Activated CD8-positive, alpha-beta memory T cell treated with anti-CD3 and anti-CD28 coated beads for 1 hour (primary cell): ENCODE data around the gene SLC49A4.

ENCODE experiments used
- DNase-seq, 2 donors: peaks; one replicate each; pipeline ENCODE4 v3.0.0-alpha.2; 2020; ENCODE audit warnings: low read depth in 1 of 2; ENCODE audit errors: extremely low read depth in 1 of 2

SLC49A4 gene

DNA sequence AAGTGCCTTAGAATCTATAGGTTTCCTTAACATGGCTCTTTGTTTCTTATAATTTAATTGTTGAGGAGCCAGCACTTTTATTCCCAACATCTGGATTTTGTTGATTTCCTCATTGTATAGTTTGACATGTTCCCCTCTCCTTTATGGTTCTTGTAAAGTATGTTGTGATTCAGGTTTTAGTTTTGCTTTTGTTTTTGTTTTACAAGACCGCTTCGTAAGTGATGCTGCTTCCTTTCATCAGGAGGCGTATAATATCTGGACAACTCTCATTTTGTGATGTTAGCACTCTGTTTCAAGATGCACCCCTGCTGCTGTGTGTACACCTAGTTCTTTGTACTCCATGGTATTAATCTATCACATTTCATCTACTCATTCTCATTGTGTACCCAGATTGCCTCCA is 48.7 kb downstream of the SLC49A4 start:
- DNase-seq = no peak

DNA sequence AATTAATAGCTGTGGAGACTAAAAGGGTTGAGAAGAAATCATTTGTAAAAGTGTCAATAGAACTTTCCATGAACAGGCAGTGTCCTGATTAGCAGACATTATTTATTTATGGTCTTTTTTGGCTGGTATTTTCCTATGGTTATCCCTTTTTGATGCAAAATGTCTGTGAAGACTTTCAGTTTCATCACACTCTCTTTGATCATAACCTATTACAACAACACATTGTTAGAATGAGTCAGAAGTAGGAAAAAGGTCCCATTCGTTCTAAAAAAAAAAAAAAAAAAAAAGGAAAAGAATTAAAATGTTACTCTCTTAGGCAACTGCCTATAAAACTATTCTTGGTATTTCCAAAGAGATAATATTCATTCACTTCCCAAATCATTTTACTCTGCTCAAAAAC is 62.1 kb downstream of the SLC49A4 start:
- no peak for DNase-seq

DNA sequence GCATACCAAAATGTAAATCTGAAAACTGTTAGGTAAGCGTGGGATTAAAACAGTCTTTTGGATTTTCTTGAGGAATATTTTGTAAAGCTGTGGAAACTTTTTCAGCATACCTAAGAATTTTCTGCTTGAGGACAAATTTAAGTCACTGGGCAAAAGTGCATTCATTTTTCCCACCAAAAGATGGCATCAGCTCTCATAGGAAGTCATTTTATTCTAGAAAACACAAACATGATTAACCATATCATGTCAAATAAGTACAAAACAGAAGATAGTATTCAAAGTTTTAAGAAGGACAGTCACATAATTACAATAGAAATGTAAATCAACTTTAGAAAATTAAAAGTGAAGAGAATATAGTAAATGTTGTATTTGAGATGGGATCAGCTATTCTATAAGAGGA is 63.5 kb downstream of the SLC49A4 start:
- no peak for DNase-seq

DNA sequence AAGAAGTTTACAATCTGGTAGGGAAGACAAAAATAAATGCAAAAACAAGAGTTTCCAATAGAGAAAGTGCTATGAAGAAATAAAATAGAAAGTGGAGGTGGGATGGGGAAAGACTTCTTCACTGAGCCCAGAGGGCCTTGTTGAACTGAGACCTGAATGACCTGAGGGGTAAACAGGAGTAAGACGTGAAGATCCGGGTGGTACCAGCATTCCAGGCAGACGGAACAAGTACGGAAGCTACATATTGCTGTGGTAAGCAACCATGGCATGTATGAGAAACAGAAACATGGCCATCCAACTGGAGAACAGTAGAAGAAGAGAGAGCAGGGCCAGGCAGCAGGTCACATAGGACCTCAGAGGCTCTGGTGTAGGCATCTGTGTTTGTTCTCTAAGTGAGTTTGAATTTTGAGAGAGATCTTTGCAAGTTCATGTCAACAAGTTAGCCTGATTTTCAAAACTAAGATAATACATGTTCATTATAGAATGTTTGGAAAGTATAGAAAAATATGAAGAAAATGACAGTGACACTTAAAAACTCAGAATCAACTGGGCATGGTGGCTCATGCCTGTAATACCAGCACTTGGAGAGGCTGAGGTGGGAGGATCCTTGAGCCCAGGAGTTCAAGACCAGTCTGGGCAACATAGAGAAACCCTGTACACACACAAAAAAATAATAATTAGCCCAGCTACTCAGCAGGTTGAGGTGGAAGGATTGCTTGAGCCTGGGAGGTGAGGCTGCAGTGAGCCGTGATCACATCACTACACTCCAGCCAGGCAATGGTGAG is 64.3 kb downstream of the SLC49A4 start:
- no peak for DNase-seq

DNA sequence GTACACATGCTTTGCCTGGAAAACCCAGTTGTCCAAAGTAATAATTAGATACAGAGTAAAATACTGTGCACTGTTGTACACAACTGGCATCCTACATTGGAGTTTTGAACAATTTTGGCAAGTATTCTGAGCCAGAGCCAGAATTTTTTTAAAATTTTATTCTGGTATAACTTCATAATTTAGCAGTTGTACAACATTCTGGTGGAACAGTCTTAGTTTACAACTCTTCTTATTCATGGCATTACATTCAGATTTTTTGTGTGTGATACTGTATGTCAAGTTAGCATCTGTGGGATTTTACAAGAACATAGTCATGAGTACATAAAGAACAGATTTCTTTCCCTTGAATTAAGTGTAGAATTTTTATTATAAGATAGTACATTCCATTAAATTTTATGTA is 67.5 kb downstream of the SLC49A4 start:
- DNase-seq = no peak

DNA sequence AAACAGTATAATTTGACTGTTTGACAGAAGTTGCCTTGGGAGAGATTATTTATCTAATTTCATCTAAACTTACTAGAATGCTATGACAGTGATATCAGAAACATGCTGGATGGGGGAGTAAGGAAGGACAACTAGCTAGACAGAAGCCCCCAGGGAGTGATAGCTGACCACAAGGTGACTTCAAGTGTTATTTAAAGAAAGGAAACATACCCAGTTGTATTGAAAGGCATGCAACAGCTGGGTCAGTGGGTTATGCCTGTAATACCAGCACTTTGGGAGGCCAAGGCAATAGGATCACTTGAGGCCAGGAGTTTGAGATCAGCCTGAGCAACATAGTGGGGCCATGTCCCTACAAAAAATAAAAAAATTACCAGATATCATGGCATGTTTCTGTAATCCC is 69.6 kb downstream of the SLC49A4 start:
- no peak for DNase-seq

DNA sequence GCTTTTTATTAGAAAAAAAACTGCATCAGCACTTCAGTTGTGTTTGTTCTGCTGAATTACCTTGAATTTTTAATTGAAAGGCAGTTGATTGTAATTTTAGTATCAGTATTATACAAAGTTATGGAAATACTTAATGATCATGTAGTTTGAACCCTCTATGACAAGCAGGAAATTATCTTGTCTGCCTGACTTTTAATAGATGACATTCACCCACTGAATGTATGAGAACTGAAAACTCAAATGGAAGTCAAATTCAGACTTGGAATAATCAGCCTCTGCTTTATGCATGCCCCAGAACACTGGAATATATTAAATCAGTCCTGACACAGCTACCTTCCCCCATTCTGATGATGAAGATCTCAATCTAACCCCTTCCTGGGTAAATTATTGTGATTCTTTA is 73.5 kb downstream of the SLC49A4 start:
- no peak for DNase-seq

DNA sequence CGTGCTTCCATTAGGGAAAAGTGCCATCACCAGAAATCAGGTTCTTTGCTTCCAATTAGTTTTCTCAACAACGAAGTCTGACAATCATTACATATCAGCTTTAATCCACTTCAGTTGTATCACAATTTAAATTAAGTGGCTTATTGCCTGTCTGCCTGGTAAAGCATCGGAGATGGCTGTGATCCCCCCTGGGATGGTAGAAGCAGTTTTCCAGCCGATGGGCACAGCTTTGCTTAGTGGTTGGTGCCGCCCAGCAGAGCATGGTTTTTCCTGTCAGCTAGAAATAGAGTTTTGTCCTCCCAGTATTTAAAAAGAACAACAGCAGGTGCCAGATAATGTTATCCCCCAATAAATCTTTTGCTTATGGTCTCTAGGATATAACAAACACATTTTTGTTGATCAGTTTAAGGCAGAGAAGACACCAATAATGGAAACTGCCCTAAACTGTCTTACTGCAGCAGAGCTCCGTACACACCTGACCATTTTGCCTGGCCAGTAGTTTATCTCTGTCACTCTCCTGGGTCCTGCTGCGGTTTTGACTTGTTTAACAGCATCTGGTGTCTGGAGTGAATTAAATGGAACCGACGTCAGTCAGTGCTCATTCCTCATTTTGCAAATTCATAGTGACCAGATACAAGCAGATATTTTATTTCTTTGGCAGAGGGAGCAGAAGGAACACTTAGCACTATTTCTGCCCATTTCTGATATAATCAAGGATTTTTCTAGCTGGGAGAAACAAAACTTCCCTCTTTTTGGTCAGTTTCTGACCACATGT is 79.1 kb downstream of the SLC49A4 start:
- no peak for DNase-seq

DNA sequence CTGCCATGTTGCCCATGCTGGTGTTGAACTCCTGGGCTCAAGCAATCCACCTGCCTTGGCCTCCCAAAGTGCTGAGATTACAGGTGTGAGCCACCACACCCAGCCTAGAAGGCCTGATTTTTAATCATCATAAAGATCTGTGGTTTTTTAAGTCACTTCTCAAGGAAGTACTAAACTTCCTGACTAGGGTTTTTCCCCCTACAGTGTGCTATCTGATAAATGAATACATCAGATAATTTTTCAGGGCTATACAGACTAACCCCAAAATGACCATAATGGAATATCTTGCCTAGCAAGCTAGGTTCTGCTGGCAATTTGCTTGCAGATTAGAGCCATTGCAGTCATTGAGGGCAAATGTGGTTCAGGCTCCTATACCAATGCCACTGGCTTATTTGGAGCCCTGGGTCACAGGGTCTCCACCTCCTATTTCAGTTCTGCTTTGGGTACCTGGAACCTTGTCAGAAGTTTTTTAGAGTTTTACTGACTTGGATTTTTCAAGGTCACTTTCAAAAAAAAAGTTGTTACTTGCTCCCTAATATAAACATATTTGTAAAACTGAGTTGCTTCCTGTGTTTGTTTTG is 80.8 kb downstream of the SLC49A4 start:
- no peak for DNase-seq

DNA sequence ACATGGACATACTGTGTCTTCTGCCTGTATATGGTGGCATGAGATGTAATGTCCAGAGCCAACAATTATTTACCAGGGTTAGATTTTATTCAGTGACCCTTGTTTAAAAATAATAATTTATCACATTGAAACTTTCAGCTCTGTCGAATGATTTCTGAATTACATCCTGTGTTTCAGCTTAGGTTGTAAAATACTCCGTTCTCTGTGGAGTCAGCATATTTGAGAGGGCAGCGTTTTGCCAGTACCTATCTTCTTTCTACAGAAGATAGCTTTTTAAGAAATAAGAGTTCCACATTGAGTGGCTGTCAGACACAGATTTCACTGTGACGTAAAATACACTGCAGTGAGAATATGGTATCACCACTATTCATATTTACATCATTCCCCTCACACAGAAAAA is 85.3 kb downstream of the SLC49A4 start:
- no peak for DNase-seq

DNA sequence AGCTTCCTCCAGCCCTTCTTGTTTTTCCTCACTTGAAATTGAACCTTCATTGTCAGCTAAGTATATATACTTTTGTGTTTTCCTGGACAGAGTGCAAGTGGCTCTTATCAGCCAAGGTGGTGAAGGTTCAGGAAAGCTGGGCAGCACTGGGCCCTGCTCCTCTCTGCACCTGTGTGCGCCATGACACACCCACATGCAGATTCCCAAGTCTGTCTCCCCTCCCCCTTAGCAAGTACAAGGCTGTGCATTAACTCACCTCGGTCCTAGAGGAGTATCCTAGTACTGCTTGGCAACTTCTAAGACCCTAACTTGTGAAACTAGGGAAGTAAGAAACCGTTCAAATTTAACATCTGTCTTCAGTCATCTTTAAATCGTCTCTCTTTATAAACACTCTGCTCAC is 85.8 kb downstream of the SLC49A4 start:
- no peak for DNase-seq

DNA sequence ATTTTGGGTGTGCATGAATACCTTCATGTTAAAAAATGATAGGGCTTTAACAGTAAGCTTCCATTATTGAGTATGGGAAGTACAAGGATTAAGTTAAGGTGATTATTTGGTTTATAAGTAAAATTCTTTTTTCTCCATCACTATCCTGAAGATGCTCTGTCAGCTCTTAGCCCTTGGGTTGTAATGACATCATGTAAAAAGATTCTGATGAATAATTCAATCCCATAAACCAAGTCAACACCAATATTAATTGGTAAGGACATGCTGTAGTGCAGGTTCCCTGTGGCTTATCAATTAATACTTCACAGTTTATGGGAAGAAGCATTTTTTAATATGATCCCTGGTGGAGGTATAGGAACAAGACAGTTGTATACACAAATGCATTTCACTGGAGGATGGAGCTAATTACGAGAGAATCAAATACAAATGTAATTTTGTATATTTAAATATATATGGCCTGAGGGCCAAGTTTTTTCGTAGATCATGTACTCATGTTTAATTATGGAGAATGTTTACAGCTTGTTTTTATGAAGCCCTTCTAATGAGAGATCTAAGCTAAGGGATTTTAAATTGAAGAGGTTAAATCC is 87.6 kb downstream of the SLC49A4 start:
- DNase-seq = no peak

DNA sequence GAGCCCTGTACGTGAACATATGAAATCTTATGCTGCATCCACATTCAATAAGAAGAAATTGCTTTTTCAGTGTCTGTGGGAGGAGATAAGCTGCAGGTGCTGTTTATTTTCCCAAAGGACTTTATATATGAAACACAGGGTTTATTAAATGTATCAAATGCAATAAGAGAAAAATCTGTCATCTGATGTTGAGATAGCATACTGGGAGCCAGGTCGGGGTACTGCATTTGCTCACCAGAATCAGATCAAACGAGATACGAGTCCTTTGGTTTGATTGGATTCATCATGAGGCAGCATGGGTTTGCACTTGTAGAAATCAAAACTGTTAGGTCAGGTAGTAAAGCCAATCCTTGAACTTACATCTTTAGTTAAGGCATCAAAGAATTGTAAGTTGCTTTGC is 91.4 kb downstream of the SLC49A4 start:
- DNase-seq = no peak

DNA sequence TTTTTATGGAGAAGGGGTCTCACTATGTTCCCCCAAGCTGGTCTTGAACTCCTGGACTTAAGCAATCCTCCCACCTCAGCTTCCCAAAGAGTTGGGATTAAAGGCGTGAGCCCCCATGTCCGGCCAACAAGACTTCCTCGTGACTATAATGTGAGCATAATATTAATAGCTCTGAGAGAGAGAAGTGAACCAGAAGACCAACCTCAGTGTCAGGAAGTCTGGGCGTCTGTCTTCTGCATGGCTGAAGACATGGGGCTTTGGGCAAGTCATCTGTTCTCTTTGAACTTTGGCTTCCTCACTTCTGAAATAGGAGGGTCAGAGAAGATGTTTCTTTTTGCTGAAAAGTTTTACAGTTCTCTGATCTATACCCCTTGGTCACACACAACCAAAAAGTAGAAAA is 92.1 kb downstream of the SLC49A4 start:
- DNase-seq = no peak

DNA sequence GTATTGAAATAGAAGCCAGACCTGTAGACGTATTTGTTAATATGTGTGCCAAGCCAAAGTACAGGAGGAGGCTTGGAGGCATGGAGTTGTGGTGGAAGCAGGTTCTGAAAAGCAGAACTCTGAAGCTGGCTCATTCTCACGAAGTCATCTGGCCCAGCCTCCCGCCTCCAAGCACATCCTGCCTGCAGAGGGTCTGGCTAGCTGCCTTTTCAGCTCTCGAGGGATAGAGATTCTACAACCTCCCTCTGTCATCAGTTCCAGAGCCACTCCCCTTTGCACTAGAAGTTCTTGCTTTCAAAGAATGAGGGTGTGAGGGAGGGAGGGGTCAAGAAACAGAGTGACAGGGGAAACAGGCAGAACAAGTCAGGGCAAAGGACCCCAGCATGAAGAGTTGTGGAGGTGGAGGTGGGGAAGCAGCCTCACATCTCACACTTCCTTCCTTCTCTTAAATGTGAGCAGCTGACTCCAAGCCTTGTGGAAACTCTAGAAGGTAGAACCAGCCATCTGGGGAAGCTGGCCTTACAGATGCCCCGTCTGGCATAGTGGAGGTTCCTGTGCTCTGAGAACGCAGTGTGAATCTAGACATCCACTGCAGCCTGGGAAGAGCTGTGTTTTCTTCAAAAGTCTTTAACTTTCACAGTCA is 95.3 kb downstream of the SLC49A4 start:
- DNase-seq = no peak

DNA sequence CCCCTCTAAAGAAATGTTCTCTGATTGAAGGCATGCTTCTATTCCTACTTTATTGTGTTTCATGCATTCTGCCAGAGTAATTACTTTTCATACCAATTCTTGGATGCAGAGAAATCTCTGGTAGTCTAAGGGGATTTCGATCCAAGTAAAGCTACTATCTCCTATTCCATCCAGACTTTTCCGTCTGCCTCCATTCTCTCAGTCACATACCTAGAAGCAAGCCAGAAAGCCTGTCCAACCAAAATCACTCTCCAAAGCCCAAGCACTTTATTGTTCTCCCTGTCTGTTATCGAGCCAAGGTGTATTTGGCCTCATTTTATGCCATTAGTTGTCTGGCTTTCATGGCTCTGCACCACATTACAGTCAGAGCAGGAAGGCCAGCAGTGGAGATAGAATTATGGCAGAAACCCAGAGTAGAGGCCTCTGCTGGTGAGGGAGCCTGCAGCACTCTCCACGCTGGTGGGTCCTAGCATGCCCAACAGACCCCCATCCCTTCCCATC is 95.9 kb downstream of the SLC49A4 start:
- DNase-seq = no peak

DNA sequence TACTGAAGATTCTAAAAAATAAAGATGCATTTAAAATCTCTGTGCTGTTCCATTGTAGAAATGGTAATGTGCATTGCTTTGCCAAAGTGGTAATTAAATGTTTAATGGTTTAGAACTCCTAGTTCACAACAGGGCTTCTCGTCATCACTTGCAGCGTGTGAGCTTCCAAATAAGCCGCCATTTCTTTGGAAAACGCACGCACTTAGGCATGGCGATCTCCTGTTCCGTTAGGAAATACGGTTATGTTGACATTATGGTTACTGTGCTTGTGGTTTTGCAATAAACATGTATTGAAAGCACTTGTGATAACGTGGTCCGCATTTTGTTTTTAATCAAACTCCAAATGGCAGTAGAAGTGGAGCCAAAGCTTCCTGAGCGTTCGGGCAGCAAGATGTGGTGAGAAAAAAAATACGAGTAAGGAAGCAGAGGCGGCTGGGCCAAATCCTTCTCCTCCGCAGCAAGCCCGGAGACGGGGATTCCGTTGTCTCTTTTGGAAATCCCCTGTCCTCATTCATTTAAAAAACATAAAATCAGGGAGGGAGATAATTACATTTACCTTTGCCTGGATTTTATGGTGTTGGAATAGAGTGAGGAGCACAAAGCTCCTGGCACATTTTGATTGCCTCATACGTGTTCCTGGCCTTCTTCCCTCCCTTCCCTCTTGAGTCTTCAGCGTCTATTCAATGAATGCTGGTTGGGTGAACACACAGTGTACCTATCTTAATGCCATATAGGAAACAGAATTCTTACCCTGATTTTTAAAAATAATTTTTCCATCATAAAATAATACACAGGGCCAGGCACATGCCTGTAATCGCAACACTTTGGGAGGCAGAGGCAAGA is 97.5 kb downstream of the SLC49A4 start:
- no peak for DNase-seq

DNA sequence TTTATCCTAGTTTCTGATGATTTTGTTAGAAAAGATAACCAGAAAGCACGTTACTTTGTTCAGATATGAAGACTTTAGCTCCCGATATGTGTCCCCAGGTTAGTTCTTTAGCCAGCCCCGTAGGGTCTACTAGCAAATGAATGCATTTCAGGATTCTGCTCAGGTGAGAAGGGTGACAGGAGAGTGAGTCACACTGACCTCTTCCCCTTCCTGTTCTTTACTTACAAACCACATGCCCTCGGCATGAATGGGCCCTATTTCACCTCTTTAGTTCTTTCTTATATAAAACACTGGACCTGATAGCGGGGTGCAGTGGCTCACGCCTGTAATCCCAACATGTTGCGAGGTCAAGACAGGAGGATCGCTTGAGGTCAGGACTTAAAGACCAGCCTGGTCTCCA is 98.4 kb downstream of the SLC49A4 start:
- no peak for DNase-seq

DNA sequence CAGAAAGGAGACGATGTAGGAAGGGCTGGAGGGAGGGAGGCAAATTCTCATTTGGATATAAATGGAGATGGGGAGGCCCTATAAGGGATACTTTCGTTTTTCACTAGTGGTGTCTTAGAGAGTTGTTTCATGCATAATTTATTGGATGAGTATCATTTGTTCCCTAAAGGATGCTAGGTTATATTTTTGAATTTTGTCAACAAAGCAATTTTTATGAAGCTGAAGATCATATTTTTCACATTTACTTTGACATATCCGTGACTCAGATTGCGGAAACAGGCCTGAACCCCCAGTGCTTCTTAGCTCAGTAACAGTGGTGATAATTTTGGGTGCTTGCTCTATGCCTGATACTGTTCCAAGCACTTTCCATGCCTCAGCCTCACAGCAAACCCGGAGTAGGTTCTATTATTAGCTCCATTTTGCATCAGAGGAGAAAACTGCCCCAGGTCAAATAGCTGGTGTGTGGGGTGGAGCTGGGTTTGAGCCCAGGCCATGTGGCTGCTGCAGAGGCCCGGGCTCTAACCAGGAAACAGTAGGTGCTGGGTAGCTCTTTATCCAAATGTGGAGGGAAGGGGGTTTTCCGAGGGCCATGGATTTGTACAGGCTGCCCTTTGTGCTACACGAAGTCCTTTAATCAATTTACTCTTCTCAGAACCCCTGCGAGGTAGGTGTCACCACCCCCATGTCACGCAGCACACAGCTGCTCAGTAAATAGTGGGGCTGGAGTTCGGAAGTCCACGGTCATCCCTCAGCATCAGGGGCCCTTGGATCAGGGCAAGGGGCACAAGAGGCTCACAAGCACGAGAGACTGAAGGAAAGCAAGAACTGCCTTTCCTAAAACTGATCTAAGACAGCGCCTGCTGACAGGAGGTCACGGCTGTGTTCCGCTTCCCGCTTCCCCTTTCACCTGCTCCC is 99.1 kb downstream of the SLC49A4 start:
- DNase-seq = no peak
